ENCODE measurements around the gene GOLGB1. TPM values are rescaled to one million over a fixed set of nuclear protein-coding genes. Genes with fewer than 3 reads are reported as not detected.
"Not testable (repeated sequence)": the region's sequence is repeated elsewhere in the genome, so short reads cannot be mapped to it uniquely, and the experiment has no call there.

Gene GOLGB1
- polyA plus RNA-seq, 3 donors, result 78.3 to 90.9 (median 81.7) TPM

GRCh38 chr3:121690777-121691405, 58.6 kb downstream of the GOLGB1 start:
- DNase-seq (ENCODE audit: low read depth in 3 of 3, low spot score in 2 of 3), result no peak

- DNase-seq (ENCODE audit: low read depth in 3 of 3, low spot score in 2 of 3), result not testable (repeated sequence)
Measured at GRCh38 chr3:121688747-121689146, 60.8 kb downstream of the GOLGB1 start.

GRCh38 chr3:121681792-121682191, 67.7 kb downstream of the GOLGB1 start:
- no peak for DNase-seq (ENCODE audit: low read depth in 3 of 3, low spot score in 2 of 3)

GRCh38 chr3:121677141-121677540, 72.4 kb downstream of the GOLGB1 start:
- DNase-seq (ENCODE audit: low read depth in 3 of 3, low spot score in 2 of 3), result no peak

GRCh38 chr3:121670676-121671075, 78.9 kb downstream of the GOLGB1 start:
- DNase-seq (ENCODE audit: low read depth in 3 of 3, low spot score in 2 of 3), result no peak

- DNase-seq (ENCODE audit: low read depth in 3 of 3, low spot score in 2 of 3), result no peak
Measured at GRCh38 chr3:121667333-121667732, 82.2 kb downstream of the GOLGB1 start.

- no peak for DNase-seq (ENCODE audit: low read depth in 3 of 3, low spot score in 2 of 3)
Measured at GRCh38 chr3:121665488-121665887, 84.1 kb downstream of the GOLGB1 start.

- no peak for DNase-seq (ENCODE audit: low read depth in 3 of 3, low spot score in 2 of 3)
Measured at GRCh38 chr3:121663171-121663847, 86.2 kb downstream of the GOLGB1 start.

GRCh38 chr3:121662742-121663141, 86.8 kb downstream of the GOLGB1 start:
- DNase-seq (ENCODE audit: low read depth in 3 of 3, low spot score in 2 of 3), result no peak

GRCh38 chr3:121661376-121661775, 88.2 kb downstream of the GOLGB1 start:
- DNase-seq (ENCODE audit: low read depth in 3 of 3, low spot score in 2 of 3), result no peak

GRCh38 chr3:121660356-121661171, 89.0 kb downstream of the GOLGB1 start, which contains the start of gene HCLS1:
HCLS1 (minus strand) TSS chr3:121660903; CDS start chr3:121658347, 2,556 bp downstream.
- no peak for DNase-seq (ENCODE audit: low read depth in 3 of 3, low spot score in 2 of 3)

GRCh38 chr3:121659586-121659985, 90.0 kb downstream of the GOLGB1 start:
- no peak for DNase-seq (ENCODE audit: low read depth in 3 of 3, low spot score in 2 of 3)

GRCh38 chr3:121658716-121659435, 90.7 kb downstream of the GOLGB1 start:
- DNase-seq (ENCODE audit: low read depth in 3 of 3, low spot score in 2 of 3), result no peak

- DNase-seq (ENCODE audit: low read depth in 3 of 3, low spot score in 2 of 3), result no peak
Measured at GRCh38 chr3:121654493-121655385, 94.8 kb downstream of the GOLGB1 start.

- no peak for DNase-seq (ENCODE audit: low read depth in 3 of 3, low spot score in 2 of 3)
Measured at GRCh38 chr3:121651684-121652083, 97.9 kb downstream of the GOLGB1 start.

GRCh38 chr3:121649645-121650044, 99.9 kb downstream of the GOLGB1 start:
- no peak for DNase-seq (ENCODE audit: low read depth in 3 of 3, low spot score in 2 of 3)

GRCh38 chr3:121648219-121648958, 101.2 kb downstream of the GOLGB1 start:
- DNase-seq (ENCODE audit: low read depth in 3 of 3, low spot score in 2 of 3), result no peak

GRCh38 chr3:121645054-121645453, 104.5 kb downstream of the GOLGB1 start:
- no peak for DNase-seq (ENCODE audit: low read depth in 3 of 3, low spot score in 2 of 3)
